Measurements from ENCODE around the gene PCARE. TPM values are rescaled to one million over a fixed set of nuclear protein-coding genes. Genes with fewer than 3 reads are reported as not detected.

The PCARE gene
- total RNA-seq, 4 donors from 2014 or later: 0.16 to 0.66 TPM; not detected in 2

- TF ChIP-seq CTCF (IDR thresholded peaks at IDR 0.05; ENCODE audit: low read depth): no peak
Measured at GRCh38 chr2:29096969-29097368, 22.6 kb upstream of the PCARE start.

- no peak for TF ChIP-seq CTCF (IDR thresholded peaks at IDR 0.05; ENCODE audit: low read depth)
Measured at GRCh38 chr2:29084554-29084953, 10.2 kb upstream of the PCARE start.

- TF ChIP-seq CTCF (IDR thresholded peaks at IDR 0.05; ENCODE audit: low read depth): no peak
Measured at GRCh38 chr2:29082804-29083495, 8.6 kb upstream of the PCARE start.

- TF ChIP-seq CTCF (IDR thresholded peaks at IDR 0.05; ENCODE audit: low read depth): no peak
Measured at GRCh38 chr2:29080886-29081743, 6.8 kb upstream of the PCARE start.

- TF ChIP-seq CTCF (IDR thresholded peaks at IDR 0.05; ENCODE audit: low read depth): no peak
Measured at GRCh38 chr2:29079887-29080286, 5.6 kb upstream of the PCARE start.

GRCh38 chr2:29075894-29076705, 1.8 kb upstream of the PCARE start:
- TF ChIP-seq CTCF (IDR thresholded peaks at IDR 0.05; ENCODE audit: low read depth): no peak

- TF ChIP-seq CTCF (IDR thresholded peaks at IDR 0.05; ENCODE audit: low read depth): no peak
Measured at GRCh38 chr2:29073933-29074332, 390 bp downstream of the PCARE start.
